GM12878 (cell line): ENCODE results near the gene CRTC2. TPM values are rescaled to one million over a fixed set of nuclear protein-coding genes. Genes with fewer than 3 reads are reported as not detected.
A peak's percentile ranks its signal among the peaks of the same experiment; 100 is the strongest.

Source experiments
- ATAC-seq: fragments of 200-7000 bp; cut with Tn5 transposase; 3 replicates; pipeline ENCODE4 v1.9.1; 2020; ENCODE audit warnings: mild to moderate bottlenecking, moderate library complexity
- BruUV-seq: library from RNA; stranded (reverse); fragments of 400-500 nt; replicated peaks from 2 replicates; lab custom pipeline; 2021; lab: Mats Ljungman, UMichigan
- CTCF ChIA-PET: fragments of 300-600 bp; sonication (Branson Sonifier 250); formaldehyde crosslinking; extraction: SDS; loops from one replicate; lab custom pipeline; 2021; ENCODE audit warnings: inconsistent platforms; lab: Yijun Ruan, JAX
- POLR2A ChIA-PET: fragments of 350-600 bp; formaldehyde crosslinking; extraction: SDS; loops from one replicate; lab custom pipeline; 2021; ENCODE audit warnings: inconsistent platforms; lab: Charles Lee
- RAD21 ChIA-PET: fragments of 300-600 bp; sonication (Branson Sonifier 250); formaldehyde crosslinking; loops from one replicate; lab custom pipeline; 2023; ENCODE audit warnings: antibody characterized with exemption; ENCODE audit not compliant: unreplicated experiment; lab: Charles Lee
- SMC1A ChIA-PET: fragments of 300-600 bp; sonication (Branson Sonifier 250); formaldehyde crosslinking; loops from one replicate; lab custom pipeline; 2023; ENCODE audit not compliant: unreplicated experiment, uncharacterized antibody; lab: Charles Lee
- DNase-seq: peaks from one replicate; pipeline ENCODE4 v3.0.0-alpha.2; 2011; ENCODE audit warnings: low read depth, low spot score
- FAIRE-seq: peaks from 3 replicates; lab custom pipeline; 2011; peaks lifted over from hg19 to GRCh38; lab: Jason Lieb, UNC
- H2AFZ ChIP-seq: 2 replicates; pipeline ENCODE4 v1.6.0; 2011; ENCODE audit warnings: low read depth, low read length, control low read depth; ENCODE audit not compliant: control insufficient read depth
- H3K27ac ChIP-seq: 2 replicates; pipeline ENCODE4 v1.5.1; 2011; ENCODE audit warnings: control low read depth; ENCODE audit not compliant: control insufficient read depth, insufficient read depth
- H3K27me3 ChIP-seq, 2 experiments: replicated peaks in 1 of 2; 2 replicates each; pipeline versions ENCODE4 v1.6.0 to v1.6.1; 2011; ENCODE audit warnings: low read length in 1 of 2; ENCODE audit not compliant: control insufficient read depth in 2 of 2, insufficient read depth in 2 of 2
- H3K36me3 ChIP-seq, 2 experiments: 2 replicates each; pipeline ENCODE4 v1.5.1; 2011; ENCODE audit warnings: low read length in 1 of 2; ENCODE audit not compliant: control insufficient read depth in 2 of 2, insufficient read depth in 2 of 2
- H3K4me1 ChIP-seq: 2 replicates; pipeline ENCODE4 v1.6.1; 2011; ENCODE audit warnings: mild to moderate bottlenecking, low read length, moderate library complexity, mixed read lengths; ENCODE audit not compliant: control insufficient read depth, insufficient read depth
- H3K4me2 ChIP-seq: 2 replicates; pipeline ENCODE4 v1.6.0; 2011; ENCODE audit warnings: control low read depth; ENCODE audit not compliant: control insufficient read depth, insufficient read depth
- H3K4me3 ChIP-seq: fragments of 200-600 bp; sonication (generic); 2 replicates; pipeline ENCODE4 v1.5.1; 2016
- H3K79me2 ChIP-seq: 2 replicates; pipeline ENCODE4 v1.6.0; 2011; ENCODE audit warnings: low read length; ENCODE audit not compliant: control insufficient read depth, insufficient read depth
- H3K9ac ChIP-seq: 2 replicates; pipeline ENCODE4 v1.8.0; 2011; ENCODE audit warnings: low read length, control low read depth, mixed read lengths; ENCODE audit not compliant: control insufficient read depth, insufficient read depth
- H3K9me3 ChIP-seq: replicated peaks from 3 replicates; pipeline ENCODE4 v1.5.1; 2011; ENCODE audit warnings: mild to moderate bottlenecking, low read length; ENCODE audit not compliant: control insufficient read depth, insufficient read depth
- H4K20me1 ChIP-seq: 2 replicates; pipeline ENCODE4 v1.6.0; 2011; ENCODE audit not compliant: control insufficient read depth, insufficient read depth
- CHD2 ChIP-seq: IDR thresholded peaks from 2 replicates; pipeline ENCODE4 v1.6.1; 2011; ENCODE audit warnings: low read depth, low read length, improper control_type of control experiment, borderline replicate concordance
- GABPA ChIP-seq: IDR thresholded peaks from 2 replicates; pipeline ENCODE4 v1.6.1; 2014; ENCODE audit warnings: antibody characterized with exemption, low read depth, mild to moderate bottlenecking, inconsistent platforms
- HDAC6 ChIP-seq: fragments of 200-600 bp; sonication (generic); IDR thresholded peaks from one replicate; pipeline ENCODE4 v1.8.0; 2017; ENCODE audit warnings: antibody characterized with exemption; ENCODE audit not compliant: unreplicated experiment
- JUND ChIP-seq: IDR thresholded peaks from 2 replicates; pipeline ENCODE4 v1.6.1; 2012; ENCODE audit warnings: low read depth, mild to moderate bottlenecking, low read length, improper control_type of control experiment, moderate library complexity
- PBX3 ChIP-seq: IDR thresholded peaks from 2 replicates; pipeline ENCODE4 v1.6.1; 2011; ENCODE audit warnings: mild to moderate bottlenecking, low read depth, low read length, moderate library complexity; ENCODE audit not compliant: insufficient replicate concordance
- POLR2AphosphoS5 ChIP-seq: IDR thresholded peaks from 2 replicates; pipeline ENCODE4 v1.6.1; 2011; ENCODE audit warnings: mild to moderate bottlenecking, low read length, inconsistent platforms
- RCOR1 ChIP-seq: conservative IDR thresholded peaks from 2 replicates; pipeline ENCODE4 v1.6.1; 2012; ENCODE audit warnings: low read depth, low read length, improper control_type of control experiment
- SMAD1 ChIP-seq: fragments of 450-650 bp; IDR thresholded peaks from 2 replicates; pipeline ENCODE4 v1.6.1; 2018; ENCODE audit warnings: mild to moderate bottlenecking, low read depth; ENCODE audit not compliant: partially characterized antibody
- SMC3 ChIP-seq: IDR thresholded peaks from 2 replicates; pipeline ENCODE4 v1.6.1; 2011; ENCODE audit warnings: low read length, improper control_type of control experiment, borderline replicate concordance
- SUZ12 ChIP-seq: fragments of 200-600 bp; sonication (generic); IDR thresholded peaks from one replicate; pipeline ENCODE4 v1.6.1; 2018; ENCODE audit warnings: antibody characterized with exemption, mild to moderate bottlenecking; ENCODE audit not compliant: unreplicated experiment
- ZNF217 ChIP-seq: fragments of 450-650 bp; IDR thresholded peaks from 2 replicates; pipeline ENCODE4 v1.6.1; 2017; ENCODE audit warnings: antibody characterized with exemption, mild to moderate bottlenecking
- ZSCAN29 ChIP-seq: fragments of 450-650 bp; IDR thresholded peaks from 2 replicates; pipeline ENCODE4 v1.6.1; 2017; ENCODE audit warnings: mild to moderate bottlenecking, moderate library complexity
- WGBS: methylation state at CpG from one replicate; pipeline ENCODE4 v1.1.6; 2016; ENCODE audit warnings: low lambda C conversion rate; ENCODE audit not compliant: insufficient replicate concordance, insufficient coverage; ENCODE audit errors: missing lambda C conversion rate; 5-methylcytosine and 5-hydroxymethylcytosine counted together
- in situ Hi-C: fragments of 300-500 bp; cut with MboI; formaldehyde crosslinking; loops from 9 replicates; pipeline ENCODE4 v1.14.3; 2018; ENCODE audit warnings: mixed read lengths
- intact Hi-C: fragments of 100-400 bp; cut with micrococcal nuclease; formaldehyde crosslinking; loops from one replicate; pipeline ENCODE4 v1.14.2; 2022; ENCODE audit not compliant: unreplicated experiment
- polyA plus RNA-seq, 11 experiments: library from polyadenylated mRNA; depleted of rRNA in 4 of 11; unstranded in 6 of 11; stranded (reverse) in 5 of 11; fragments of >200 nt; fragmentation: Nextera tagmentation in 4 of 11; fragmentation: Illumina TruSeq in 1 of 11; extraction: Ambion mirVana in 4 of 11; extraction: Trizol in 1 of 11; gene quantifications; 1 replicate in 1 of 11; 2 replicates in 10 of 11; pipeline versions ENCODE4 v1.2.1 to v1.2.3, GENCODE V29; 2011 to 2016; ENCODE audit warnings: inconsistent platforms in 2 of 11, missing spikeins in 2 of 11, low read depth in 1 of 11
- total RNA-seq, 4 experiments: library from RNA; depleted of rRNA in 3 of 4; stranded (reverse); fragments of >200 nt in 3 of 4; fragmentation: Illumina TruSeq in 1 of 4; extraction: Trizol in 1 of 4; gene quantifications; 2 replicates each; pipeline versions ENCODE4 v1.2.1 to v1.2.3, GENCODE V29; 2013 to 2021

Gene CRTC2
- total and polyA plus RNA-seq, 10 of the 15 experiments (the other 5 are each of a cell fraction or from before 2014, with no cell fraction given) = 5.1 to 57.9 (median 32.7) TPM

- FAIRE-seq (no peak), ATAC-seq (no peak), DNase-seq (no peak)
- ChIA-PET RAD21 (interaction anchor here (0.6 to 4.5 kb wide), 5 partner anchors 9 to 41 kb away, joined by 3 to 34 read pairs (median 5); partner anchors contain the start of genes CRTC2, DENND4B and JTB), SMC1A (interaction anchor here (0.9 to 7.7 kb wide), 11 partner anchors 8 to 239 kb away, joined by 3 to 82 read pairs (median 12); partner anchors contain the start of genes CRTC2, DENND4B, GATAD2B and JTB), POLR2A (interaction anchor here (0.8 to 10.0 kb wide), 5 partner anchors 8 to 370 kb away, joined by 3 to 132 read pairs (median 17); partner anchors contain the start of genes DENND4B, JTB and RAB13), CTCF (interaction anchor here (0.5 to 7.1 kb wide), 9 partner anchors 9 to 367 kb away, joined by 3 to 64 read pairs (median 23); partner anchors contain the start of genes DENND4B, GATAD2B, JTB and RAB13)
- peak overlapping the region; percentile 91; the same call in 1 of the 2 replicates for H3K27ac ChIP-seq
- in situ Hi-C loops (no loop called here), intact Hi-C loops (loop anchor here (5.0 kb wide), 2 partner anchors 146 to 161 kb away; no protein-coding TSS in a partner anchor)
- peaks cover 32% of the 10 kb centered on the region for H3K79me2 ChIP-seq
- H3K36me3 ChIP-seq = peaks cover 0 to 4% of the 10 kb centered on the region in 2 experiments; a peak in 2 of 4 replicates
- BruUV-seq = no TSS peak
- H3K4me1 ChIP-seq = peaks cover 19% of the 10 kb centered on the region
- peak overlapping the region; percentile 94 for H3K9ac ChIP-seq
- no peaks in the 10 kb centered on the region for H4K20me1 ChIP-seq
- no peaks in the 10 kb centered on the region for H3K9me3 ChIP-seq
- no peaks in the 10 kb centered on the region for H3K27me3 ChIP-seq
- WGBS = 45% methylated on average over 13 of the region's 13 CpGs
- peak overlapping the region; percentile 90 for H2AFZ ChIP-seq
- H3K4me3 ChIP-seq = peak overlapping the region; percentile 92
- TF ChIP-seq ZSCAN29 (no peak), PBX3 (no peak), RCOR1 (no peak), CHD2 (no peak), POLR2AphosphoS5 (no peak), ZNF217 (no peak), JUND (no peak), SMAD1 (no peak), HDAC6 (no peak), SUZ12 (no peak), SMC3 (no peak), GABPA (no peak)
- H3K4me2 ChIP-seq = peak overlapping the region; percentile 91
Observed at GRCh38 chr1:153968408-153968807, 10.0 kb upstream of the CRTC2 start.
